Duodenal mucosa (tissue), 2 donors: ENCODE data around the gene SECTM1.

Experiments
- H3K27ac ChIP-seq: one replicate; pipeline ENCODE4 v1.7.0; 2013; ENCODE audit warnings: low read depth, low read length
- H3K27me3 ChIP-seq, 2 donors: one replicate each; pipeline ENCODE4 v1.7.0; 2013; ENCODE audit warnings: low read length in 2 of 2, control low read depth in 1 of 2; ENCODE audit not compliant: insufficient read depth in 2 of 2, control insufficient read depth in 1 of 2
- H3K36me3 ChIP-seq, 2 donors: one replicate each; pipeline ENCODE4 v1.7.0; 2013; ENCODE audit warnings: low read length in 2 of 2, control low read depth in 1 of 2; ENCODE audit not compliant: insufficient read depth in 2 of 2, control insufficient read depth in 1 of 2
- H3K4me1 ChIP-seq, 2 donors: one replicate each; pipeline ENCODE4 v1.7.0; 2013; ENCODE audit warnings: low read length in 2 of 2, control low read depth in 1 of 2; ENCODE audit not compliant: insufficient read depth in 2 of 2, control insufficient read depth in 1 of 2
- H3K4me3 ChIP-seq, 2 donors: one replicate each; pipeline ENCODE4 v1.7.0; 2013; ENCODE audit warnings: low read length in 2 of 2, low read depth in 1 of 2
- H3K9ac ChIP-seq, 2 donors: one replicate each; pipeline ENCODE4 v1.7.0; 2013; ENCODE audit warnings: low read length in 2 of 2, low read depth in 1 of 2
- H3K9me3 ChIP-seq, 2 donors: one replicate each; pipeline ENCODE4 v1.7.0; 2013; ENCODE audit warnings: low read length in 2 of 2, control low read depth in 1 of 2; ENCODE audit not compliant: control insufficient read depth in 1 of 2

SECTM1 gene

GRCh38 chr17:82277851-82278250, 55.7 kb downstream of the SECTM1 start:
- Histone ChIP-seq H3K9ac (no peak overlapping the region), H3K4me3 (no peak overlapping the region), H3K27ac (no peak overlapping the region), H3K27me3 (peaks cover 0 to 2% of the 10 kb centered on the region in 2 donors), H3K9me3 (no peaks in the 10 kb centered on the region), H3K4me1 (peaks cover 34 to 37% of the 10 kb centered on the region in 2 donors), H3K36me3 (peaks cover 5 to 7% of the 10 kb centered on the region in 2 donors)

DNA sequence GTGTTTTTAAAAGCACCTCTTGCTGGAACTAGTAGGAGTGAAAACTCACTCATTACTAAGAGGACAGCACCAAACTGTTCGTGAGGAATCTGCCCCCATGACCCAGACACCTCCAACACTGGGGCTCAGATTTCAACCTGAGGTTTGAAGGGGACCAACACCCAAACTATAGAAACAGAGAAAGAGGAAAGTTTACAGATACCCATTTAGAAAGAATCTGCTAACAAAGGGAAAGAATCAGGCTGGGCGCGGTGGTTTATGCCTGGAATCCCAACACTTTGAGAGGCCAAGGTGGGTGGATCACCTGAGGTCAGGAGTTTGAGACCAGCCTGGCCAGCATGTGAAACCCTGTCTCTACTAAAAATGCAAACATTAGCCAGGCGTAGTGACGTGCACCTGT, 56.6 kb downstream of the SECTM1 start:
- Histone ChIP-seq H3K27ac (no peak overlapping the region), H3K4me3 (no peak overlapping the region), H3K9ac (no peak overlapping the region)

GRCh38 chr17:82275326-82275725, 58.2 kb downstream of the SECTM1 start:
- H3K9me3 ChIP-seq = no peaks in the 10 kb centered on the region
- no peak overlapping the region for H3K4me3 ChIP-seq
- H3K9ac ChIP-seq = peak overlapping the region in 1 of 2 donors; percentile 12
- H3K27me3 ChIP-seq = no peaks in the 10 kb centered on the region
- H3K4me1 ChIP-seq = peaks cover 36 to 38% of the 10 kb centered on the region in 2 donors
- peaks cover 13 to 19% of the 10 kb centered on the region in 2 donors for H3K36me3 ChIP-seq
- H3K27ac ChIP-seq = no peak overlapping the region

More for the DNA sequence above, 56.6 kb downstream of the SECTM1 start:
- H3K36me3 ChIP-seq = peaks cover 5 to 7% of the 10 kb centered on the region in 2 donors
- H3K4me1 ChIP-seq = peaks cover 30 to 32% of the 10 kb centered on the region in 2 donors
- H3K27me3 ChIP-seq = no peaks in the 10 kb centered on the region
- no peaks in the 10 kb centered on the region for H3K9me3 ChIP-seq

DNA sequence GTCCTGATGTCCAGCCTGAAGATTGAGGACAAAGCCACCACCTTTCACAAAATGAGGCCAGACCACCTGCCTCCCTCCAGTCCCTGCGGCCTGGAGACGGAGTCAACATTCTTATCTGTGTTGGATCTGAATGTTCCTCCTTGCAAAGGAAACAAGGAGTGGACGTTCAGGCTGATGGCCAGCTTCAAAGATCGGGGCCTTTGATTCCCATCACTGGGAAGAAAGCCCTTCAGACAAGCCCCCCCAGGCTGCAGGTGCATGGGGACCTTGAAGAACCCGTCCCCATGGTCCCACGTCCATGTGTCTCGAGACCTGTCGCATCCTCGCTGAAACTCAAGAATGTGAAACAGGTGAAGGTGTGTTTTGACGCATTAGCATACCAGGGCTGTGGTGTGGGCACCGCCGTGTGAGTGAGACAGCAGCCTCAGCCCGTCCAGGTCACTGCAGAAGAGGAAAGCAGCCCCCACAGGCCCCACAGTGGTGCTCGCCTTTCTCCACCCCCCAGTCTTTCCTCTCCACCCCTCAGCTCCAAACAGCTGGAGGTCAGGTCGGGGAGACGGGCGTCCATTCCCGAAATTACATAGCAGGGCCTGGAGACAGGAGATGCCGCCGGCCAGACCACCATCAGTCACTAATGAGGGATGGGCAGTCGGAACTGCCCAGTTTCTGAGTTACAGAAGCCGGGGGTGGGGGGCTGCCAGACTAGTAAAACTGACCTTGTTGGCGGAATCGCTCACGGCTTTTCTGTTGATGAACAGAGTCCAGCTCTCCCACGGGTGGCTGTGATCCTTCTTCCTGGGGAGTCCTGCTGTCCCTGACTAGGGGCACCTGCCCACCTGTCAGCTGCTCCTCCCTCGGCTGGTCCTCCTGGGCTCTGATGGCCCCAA, 59.2 kb downstream of the SECTM1 start:
- Histone ChIP-seq H3K9me3 (no peaks in the 10 kb centered on the region), H3K4me3 (peak overlapping the region; percentile 68 to 79), H3K4me1 (peaks cover 45 to 47% of the 10 kb centered on the region in 2 donors), H3K27me3 (no peaks in the 10 kb centered on the region), H3K36me3 (peaks cover 13 to 28% of the 10 kb centered on the region in 2 donors), H3K27ac (no peak overlapping the region), H3K9ac (peak overlapping the region; percentile 75 to 80)

GRCh38 chr17:82273327-82274133, 60.0 kb downstream of the SECTM1 start, which contains the start of gene CSNK1D:
Gene CSNK1D, minus strand, starts transcription at chr17:82273700. Its CDS starts 319 bp downstream, at chr17:82273381.
- peaks cover 46 to 50% of the 10 kb centered on the region in 2 donors for H3K4me1 ChIP-seq
- H3K9me3 ChIP-seq = no peaks in the 10 kb centered on the region
- H3K9ac ChIP-seq = peak within 1 kb of the TSS; percentile 80 to 81

GRCh38 chr17:82272495-82273326, 60.9 kb downstream of the SECTM1 start:
- H3K9me3 ChIP-seq = no peaks in the 10 kb centered on the region
- peak overlapping the region; percentile 68 to 79 for H3K4me3 ChIP-seq
- peak overlapping the region; percentile 92 for H3K27ac ChIP-seq
- peaks cover 9 to 29% of the 10 kb centered on the region in 2 donors for H3K36me3 ChIP-seq
- H3K27me3 ChIP-seq = no peaks in the 10 kb centered on the region
- peak overlapping the region; percentile 53 to 81 for H3K9ac ChIP-seq
- peaks cover 53 to 55% of the 10 kb centered on the region in 2 donors for H3K4me1 ChIP-seq

More at GRCh38 chr17:82273327-82274133, 60.0 kb downstream of the SECTM1 start, which contains the start of gene CSNK1D:
- Histone ChIP-seq H3K36me3 (peaks cover 13 to 29% of the 10 kb centered on the region in 2 donors), H3K4me3 (peak within 1 kb of the TSS; percentile 68 to 79), H3K27me3 (no peaks in the 10 kb centered on the region), H3K27ac (peak within 1 kb of the TSS; percentile 92)

DNA sequence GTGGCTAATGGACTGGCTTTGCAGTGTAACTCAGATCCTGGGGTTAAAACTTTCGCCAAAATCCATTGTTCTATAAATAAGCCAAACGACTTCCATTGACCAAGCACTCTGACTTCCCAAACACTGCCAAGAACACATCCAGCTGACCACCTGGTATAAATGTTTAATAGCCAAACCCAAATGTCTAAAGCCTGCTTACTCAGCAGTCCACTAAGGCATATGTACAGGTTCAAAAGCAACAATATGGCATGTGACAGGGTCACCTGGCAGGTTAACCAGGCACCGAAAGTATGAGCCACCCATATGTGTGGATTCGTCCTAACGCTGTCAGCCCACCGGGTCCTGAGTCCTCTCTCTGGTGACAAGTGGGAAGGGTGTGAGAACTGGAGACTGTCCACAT, 62.2 kb downstream of the SECTM1 start:
- no peaks in the 10 kb centered on the region for H3K27me3 ChIP-seq
- H3K9me3 ChIP-seq = no peaks in the 10 kb centered on the region
- H3K4me1 ChIP-seq = peaks cover 63 to 66% of the 10 kb centered on the region in 2 donors
- H3K36me3 ChIP-seq = peaks cover 10 to 29% of the 10 kb centered on the region in 2 donors
- H3K9ac ChIP-seq = peak overlapping the region; percentile 30 to 53
- no peak overlapping the region for H3K27ac ChIP-seq
- H3K4me3 ChIP-seq = peak overlapping the region; percentile 68 to 72
